Mesendoderm (in vitro differentiated cells): ENCODE data around the gene FOXP2.

Experiments
- DNase-seq: peaks from one replicate; pipeline ENCODE4 v3.0.0; 2013
- H2AK5ac ChIP-seq: 2 replicates; pipeline ENCODE4 v1.6.1; 2013; ENCODE audit warnings: low read length, inconsistent platforms
- H2BK120ac ChIP-seq: 2 replicates; pipeline ENCODE4 v1.6.1; 2013; ENCODE audit warnings: low read depth, mild to moderate bottlenecking, low read length, moderate library complexity, mixed read lengths
- H2BK15ac ChIP-seq: replicated peaks from 2 replicates; pipeline ENCODE4 v1.6.1; 2013; ENCODE audit warnings: low read depth, mild to moderate bottlenecking, moderate library complexity
- H2BK5ac ChIP-seq: 2 replicates; pipeline ENCODE4 v1.6.1; 2013; ENCODE audit warnings: low read length, inconsistent platforms
- H3K18ac ChIP-seq: 2 replicates; pipeline ENCODE4 v1.6.1; 2013; ENCODE audit warnings: mild to moderate bottlenecking, low read length, mixed read lengths
- H3K23ac ChIP-seq: one replicate; pipeline ENCODE4 v1.6.1; 2013; ENCODE audit warnings: low read length
- H3K27ac ChIP-seq: 2 replicates; pipeline ENCODE4 v1.5.1; 2013; ENCODE audit warnings: low read depth, mild to moderate bottlenecking, inconsistent platforms, low read length, moderate library complexity
- H3K27me3 ChIP-seq: 2 replicates; pipeline ENCODE4 v1.6.1; 2013; ENCODE audit warnings: low read length, control low read depth, mild to moderate bottlenecking, inconsistent platforms; ENCODE audit not compliant: insufficient read depth, poor library complexity
- H3K36me3 ChIP-seq: 2 replicates; pipeline ENCODE4 v1.6.1; 2013; ENCODE audit warnings: low read length, inconsistent platforms; ENCODE audit not compliant: control insufficient read depth, insufficient read depth
- H3K4ac ChIP-seq: one replicate; pipeline ENCODE4 v1.6.1; 2013; ENCODE audit warnings: low read depth, mild to moderate bottlenecking, low read length, moderate library complexity
- H3K4me1 ChIP-seq: 2 replicates; pipeline ENCODE4 v1.6.1; 2013; ENCODE audit warnings: low read depth, low read length, inconsistent platforms; ENCODE audit not compliant: control insufficient read depth
- H3K4me2 ChIP-seq: 2 replicates; pipeline ENCODE4 v1.6.1; 2013; ENCODE audit warnings: low read length
- H3K4me3 ChIP-seq: 2 replicates; pipeline ENCODE4 v1.5.1; 2013; ENCODE audit warnings: mild to moderate bottlenecking, low read length
- H3K56ac ChIP-seq: one replicate; pipeline ENCODE4 v1.6.1; 2013; ENCODE audit warnings: low read length
- H3K79me1 ChIP-seq: 2 replicates; pipeline ENCODE4 v1.6.1; 2013; ENCODE audit warnings: low read length, inconsistent platforms
- H3K79me2 ChIP-seq: 2 replicates; pipeline ENCODE4 v1.6.1; 2013; ENCODE audit warnings: mild to moderate bottlenecking, low read length; ENCODE audit not compliant: control insufficient read depth, insufficient read depth
- H3K9ac ChIP-seq: 2 replicates; pipeline ENCODE4 v1.6.1; 2013; ENCODE audit warnings: low read length, inconsistent platforms
- H4K5ac ChIP-seq: one replicate; pipeline ENCODE4 v1.6.1; 2013; ENCODE audit warnings: low read length
- H4K8ac ChIP-seq: one replicate; pipeline ENCODE4 v1.6.1; 2013; ENCODE audit warnings: low read depth, mild to moderate bottlenecking, control low read depth, low read length, moderate library complexity
- WGBS: extraction: QIAGEN DNeasy Blood & Tissue Kit; methylation state at CpG from one replicate; pipeline ENCODE4 v1.1.7; 2013; ENCODE audit warnings: low lambda C conversion rate, missing lambda C conversion rate; ENCODE audit not compliant: insufficient coverage; ENCODE audit errors: extremely low coverage; 5-methylcytosine and 5-hydroxymethylcytosine counted together

Gene FOXP2

DNA sequence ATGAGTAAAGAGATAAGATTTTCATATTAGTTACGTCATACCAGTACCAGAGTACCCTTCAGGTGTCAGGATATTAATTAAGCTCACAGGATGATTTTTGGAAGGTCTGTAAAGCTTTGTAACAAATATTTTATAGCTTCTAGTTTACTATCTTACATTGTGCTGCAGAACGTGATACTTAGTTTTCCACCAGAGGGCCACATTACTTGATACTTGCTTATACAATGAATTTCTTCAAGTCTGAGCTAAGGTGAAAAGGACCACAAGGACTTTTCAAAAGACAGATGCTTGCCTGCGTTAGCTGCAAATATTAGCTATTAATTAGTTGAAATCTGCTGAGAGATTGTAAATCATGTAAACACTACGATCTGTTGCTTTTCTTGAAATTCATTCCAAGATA, 12.2 kb downstream of the FOXP2 start:
- no peak overlapping the region for H3K23ac ChIP-seq
- H3K4me3 ChIP-seq = no peak overlapping the region
- no peak overlapping the region for H2BK5ac ChIP-seq
- H3K56ac ChIP-seq = no peak overlapping the region
- no peaks in the 10 kb centered on the region for H3K4me1 ChIP-seq
- H3K79me1 ChIP-seq = no peaks in the 10 kb centered on the region
- no peak overlapping the region for H3K4ac ChIP-seq
- no peaks in the 10 kb centered on the region for H3K36me3 ChIP-seq
- H3K4me2 ChIP-seq = no peak overlapping the region
- no peak overlapping the region for H2AK5ac ChIP-seq
- H2BK120ac ChIP-seq = no peak overlapping the region
- peak; percentile 29 for DNase-seq
- no peak overlapping the region for H3K18ac ChIP-seq
- no peak overlapping the region for H3K9ac ChIP-seq
- no peaks in the 10 kb centered on the region for H3K27me3 ChIP-seq
- no peak overlapping the region for H2BK15ac ChIP-seq
- H3K79me2 ChIP-seq = no peaks in the 10 kb centered on the region
- WGBS = no CpG with 5 or more reads among the region's 4 CpGs
- no peak overlapping the region for H3K27ac ChIP-seq
- no peak overlapping the region for H4K5ac ChIP-seq
- H4K8ac ChIP-seq = no peak overlapping the region

DNA sequence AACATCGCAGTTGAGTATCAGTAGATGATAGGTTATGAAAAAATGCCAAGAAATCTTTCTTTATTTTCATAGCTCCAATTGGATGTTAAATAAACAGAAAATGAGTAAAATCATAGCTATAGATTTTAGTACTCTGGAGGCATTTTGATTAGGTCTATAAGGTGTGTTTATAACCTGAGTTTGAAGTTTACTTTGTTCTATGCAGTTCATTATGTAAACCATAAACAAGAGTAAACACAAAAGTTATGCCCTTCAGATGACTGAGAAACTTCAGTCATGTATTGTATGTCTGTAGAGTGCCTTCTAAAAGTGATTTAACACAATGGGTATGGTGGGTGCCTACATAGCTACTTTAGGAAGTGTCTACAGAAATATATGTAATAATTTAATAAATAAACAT, 13.6 kb downstream of the FOXP2 start:
- Histone ChIP-seq H2BK5ac (no peak overlapping the region), H2BK120ac (no peak overlapping the region), H4K5ac (no peak overlapping the region), H2AK5ac (no peak overlapping the region), H3K4me3 (no peak overlapping the region), H2BK15ac (no peak overlapping the region), H3K79me2 (no peaks in the 10 kb centered on the region), H3K18ac (no peak overlapping the region), H3K27me3 (no peaks in the 10 kb centered on the region), H3K9ac (no peak overlapping the region), H3K56ac (no peak overlapping the region), H3K36me3 (no peaks in the 10 kb centered on the region), H3K4ac (no peak overlapping the region), H4K8ac (no peak overlapping the region), H3K4me1 (no peaks in the 10 kb centered on the region), H3K23ac (no peak overlapping the region), H3K27ac (no peak overlapping the region), H3K79me1 (no peaks in the 10 kb centered on the region), H3K4me2 (no peak overlapping the region)
- no CpG with 5 or more reads among the region's 1 CpG for WGBS
- DNase-seq = no peak

GRCh38 chr7:114431189-114431588, 16.6 kb downstream of the FOXP2 start:
- Histone ChIP-seq H3K27me3 (no peaks in the 10 kb centered on the region), H2BK15ac (no peak overlapping the region), H3K27ac (no peak overlapping the region), H3K4me3 (no peak overlapping the region), H4K5ac (no peak overlapping the region), H3K23ac (no peak overlapping the region), H3K79me1 (no peaks in the 10 kb centered on the region), H2AK5ac (no peak overlapping the region), H2BK120ac (no peak overlapping the region), H3K4me1 (no peaks in the 10 kb centered on the region), H4K8ac (no peak overlapping the region), H3K4me2 (no peak overlapping the region), H3K36me3 (no peaks in the 10 kb centered on the region), H3K9ac (no peak overlapping the region), H2BK5ac (no peak overlapping the region), H3K18ac (no peak overlapping the region), H3K79me2 (no peaks in the 10 kb centered on the region), H3K56ac (no peak overlapping the region), H3K4ac (no peak overlapping the region)
- no CpG with 5 or more reads among the region's 5 CpGs for WGBS
- no peak for DNase-seq

- Histone ChIP-seq H3K79me1 (no peaks in the 10 kb centered on the region), H3K4me2 (no peak overlapping the region), H3K27me3 (no peaks in the 10 kb centered on the region), H4K8ac (no peak overlapping the region), H3K18ac (no peak overlapping the region), H3K4ac (no peak overlapping the region), H3K27ac (no peak overlapping the region), H3K56ac (no peak overlapping the region), H3K4me1 (no peaks in the 10 kb centered on the region), H2BK15ac (no peak overlapping the region), H3K9ac (no peak overlapping the region), H4K5ac (no peak overlapping the region), H2AK5ac (no peak overlapping the region), H3K23ac (no peak overlapping the region), H3K79me2 (no peaks in the 10 kb centered on the region), H2BK120ac (no peak overlapping the region), H2BK5ac (no peak overlapping the region), H3K4me3 (no peak overlapping the region), H3K36me3 (no peaks in the 10 kb centered on the region)
- DNase-seq = no peak
Measured at GRCh38 chr7:114432061-114432460, 17.4 kb downstream of the FOXP2 start.

- no peak overlapping the region for H3K56ac ChIP-seq
- no peak overlapping the region for H2BK120ac ChIP-seq
- H3K9ac ChIP-seq = no peak overlapping the region
- H4K8ac ChIP-seq = no peak overlapping the region
- H3K4ac ChIP-seq = no peak overlapping the region
- no peak overlapping the region for H3K4me3 ChIP-seq
- H3K36me3 ChIP-seq = no peaks in the 10 kb centered on the region
- no peak overlapping the region for H2BK15ac ChIP-seq
- H3K23ac ChIP-seq = no peak overlapping the region
- no peak overlapping the region for H4K5ac ChIP-seq
- H3K4me2 ChIP-seq = no peak overlapping the region
- H3K79me1 ChIP-seq = no peaks in the 10 kb centered on the region
- H2BK5ac ChIP-seq = no peak overlapping the region
- no peak overlapping the region for H3K27ac ChIP-seq
- no peak for DNase-seq
- no peaks in the 10 kb centered on the region for H3K79me2 ChIP-seq
- H3K18ac ChIP-seq = no peak overlapping the region
- no peak overlapping the region for H2AK5ac ChIP-seq
- H3K27me3 ChIP-seq = no peaks in the 10 kb centered on the region
- WGBS = no CpG with 5 or more reads among the region's 3 CpGs
- H3K4me1 ChIP-seq = no peaks in the 10 kb centered on the region
Measured at GRCh38 chr7:114432703-114433102, 18.1 kb downstream of the FOXP2 start.

DNA sequence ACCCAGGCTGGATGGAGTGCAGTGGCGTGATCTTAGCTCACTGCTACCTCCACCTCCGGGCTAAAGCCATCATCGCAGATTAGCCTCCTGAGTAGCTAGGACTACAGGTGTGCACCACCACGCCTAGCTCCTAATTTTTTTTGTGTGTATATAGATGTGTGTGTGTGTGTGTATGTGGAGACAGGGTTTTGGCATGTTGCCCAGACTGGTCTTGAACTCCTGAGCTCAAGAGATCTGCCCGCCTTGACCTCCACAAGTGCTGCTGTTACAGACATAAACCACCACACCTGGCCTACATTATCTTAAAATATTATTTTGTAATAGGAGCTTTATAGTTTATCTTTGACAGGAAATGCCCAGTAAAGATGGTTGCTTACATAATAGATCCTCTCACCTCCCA, 25.0 kb downstream of the FOXP2 start:
- Histone ChIP-seq H3K4me1 (no peaks in the 10 kb centered on the region), H3K56ac (no peak overlapping the region), H3K36me3 (no peaks in the 10 kb centered on the region), H3K18ac (no peak overlapping the region), H3K79me2 (no peaks in the 10 kb centered on the region), H4K5ac (no peak overlapping the region), H4K8ac (no peak overlapping the region), H3K23ac (no peak overlapping the region), H3K4ac (no peak overlapping the region), H3K9ac (no peak overlapping the region), H3K4me3 (no peak overlapping the region), H3K79me1 (no peaks in the 10 kb centered on the region), H2AK5ac (no peak overlapping the region), H2BK120ac (no peak overlapping the region), H3K27me3 (no peaks in the 10 kb centered on the region), H2BK5ac (no peak overlapping the region), H2BK15ac (no peak overlapping the region), H3K27ac (no peak overlapping the region), H3K4me2 (no peak overlapping the region)
- no peak for DNase-seq
- no CpG with 5 or more reads among the region's 5 CpGs for WGBS
